ENCODE data around the gene TBC1D1. TPM values are rescaled to one million over a fixed set of nuclear protein-coding genes. Genes with fewer than 3 reads are reported as not detected.

TBC1D1 gene
- 128 and 131 TPM in 2 replicates for total RNA-seq

GRCh38 chr4:37890801-37891259 lies at the start of gene TBC1D1:
Gene TBC1D1 (plus strand): TSS chr4:37891084. CDS start chr4:37902096, 11,012 bp downstream.

GRCh38 chr4:37960098-37960497 lies 69.2 kb downstream of the TBC1D1 start, which contains the start of gene PTTG2:
Gene PTTG2 (plus strand): TSS chr4:37960398. CDS start chr4:37960435, 37 bp downstream.

Other genes with a start within 250 kb of the TBC1D1 start
- gene RELL1, start 204.7 kb upstream of the TBC1D1 start, total RNA-seq, result 235 and 241 TPM in 2 replicates
- 48.3 and 51.6 TPM in 2 replicates for gene PGM2, start 64.4 kb upstream of the TBC1D1 start, total RNA-seq
- gene PTTG2, start 69.3 kb downstream of the TBC1D1 start, total RNA-seq, result not detected in 2 replicates

Data from vein endothelial cell (primary cell).